GM19468 (cell line): Measurements from ENCODE around the gene MAP2K3.
"Not testable (repeated sequence)": the region's sequence is repeated elsewhere in the genome, so short reads cannot be mapped to it uniquely, and the experiment has no call there.

ENCODE experiments used
- ATAC-seq: cut with Tn5 transposase; IDR thresholded peaks from one replicate; pipeline ENCODE4 v1.9.1; 2021; ENCODE audit warnings: mild to moderate bottlenecking, moderate library complexity, moderate number of reproducible peaks; ENCODE audit not compliant: unreplicated experiment; ENCODE audit errors: extremely low read depth

MAP2K3 gene

DNA sequence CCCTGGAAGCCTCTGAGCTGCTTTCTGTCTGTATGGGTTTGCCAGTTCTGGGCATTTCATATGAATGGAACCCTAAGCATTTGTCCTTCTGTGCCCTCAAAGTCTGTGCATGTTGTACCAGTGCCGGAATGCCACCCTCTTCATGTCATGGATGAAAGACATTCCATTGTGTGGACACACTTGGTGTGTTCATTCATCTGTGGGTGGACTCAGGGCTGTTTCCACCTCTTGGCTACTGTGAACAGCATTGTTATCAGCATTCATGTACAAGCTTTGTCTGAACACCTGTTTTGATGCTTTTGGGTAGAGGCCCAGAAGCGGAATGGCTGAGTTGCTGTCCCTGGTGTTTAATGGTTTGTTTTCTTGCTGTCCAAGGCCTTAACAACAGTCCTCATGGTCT is 61.6 kb downstream of the MAP2K3 start:
- ATAC-seq = not testable (repeated sequence)

DNA sequence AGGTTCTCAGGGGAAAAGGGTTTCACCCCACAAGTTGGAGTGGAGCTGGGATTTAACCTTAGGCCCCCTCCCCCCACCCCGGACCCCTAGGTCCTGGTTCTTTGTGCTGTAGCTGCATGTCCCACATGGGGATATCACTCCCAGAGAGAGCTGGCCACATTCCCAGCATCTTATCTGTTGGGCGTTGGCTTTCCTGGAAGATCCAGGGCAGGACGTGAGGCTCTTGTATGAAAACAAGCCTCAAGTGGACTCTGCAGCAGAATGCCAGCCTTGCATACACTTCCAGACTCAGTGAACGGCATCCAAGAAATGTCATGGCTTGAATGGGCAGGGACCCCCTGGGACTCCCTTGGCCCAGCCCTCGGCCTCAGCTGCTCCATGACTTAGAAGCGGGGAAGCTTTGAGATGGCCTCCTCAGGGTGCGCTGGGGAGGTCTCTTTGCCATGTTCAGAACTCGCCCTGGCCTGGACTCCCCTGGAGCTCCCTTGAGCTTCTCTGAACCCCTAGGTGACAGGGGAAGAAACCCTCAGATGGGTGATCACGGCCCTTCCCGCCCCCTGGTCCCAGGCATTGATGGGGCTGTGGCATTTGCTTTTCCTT is 62.2 kb downstream of the MAP2K3 start:
- ATAC-seq = not testable (repeated sequence)

DNA sequence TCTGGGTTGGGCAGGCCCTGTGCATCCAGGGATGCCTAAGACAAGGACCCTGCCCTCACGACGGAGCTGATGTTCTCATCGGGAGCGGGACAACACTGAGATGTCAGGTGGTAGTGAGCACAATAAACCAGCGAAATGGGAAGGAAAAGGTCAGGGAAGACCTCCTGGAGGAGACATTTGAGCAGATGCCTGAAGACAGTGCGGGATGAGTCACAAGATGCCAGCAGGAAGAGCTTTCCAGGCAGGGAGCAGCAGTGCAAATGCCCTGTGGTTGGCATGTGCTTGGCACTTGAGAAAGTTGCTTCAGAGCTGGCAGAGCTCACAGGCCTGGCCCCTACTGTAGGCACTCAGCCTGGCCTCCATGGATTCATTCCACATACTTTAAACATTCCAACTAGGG is 63.1 kb downstream of the MAP2K3 start:
- ATAC-seq = not testable (repeated sequence)

DNA sequence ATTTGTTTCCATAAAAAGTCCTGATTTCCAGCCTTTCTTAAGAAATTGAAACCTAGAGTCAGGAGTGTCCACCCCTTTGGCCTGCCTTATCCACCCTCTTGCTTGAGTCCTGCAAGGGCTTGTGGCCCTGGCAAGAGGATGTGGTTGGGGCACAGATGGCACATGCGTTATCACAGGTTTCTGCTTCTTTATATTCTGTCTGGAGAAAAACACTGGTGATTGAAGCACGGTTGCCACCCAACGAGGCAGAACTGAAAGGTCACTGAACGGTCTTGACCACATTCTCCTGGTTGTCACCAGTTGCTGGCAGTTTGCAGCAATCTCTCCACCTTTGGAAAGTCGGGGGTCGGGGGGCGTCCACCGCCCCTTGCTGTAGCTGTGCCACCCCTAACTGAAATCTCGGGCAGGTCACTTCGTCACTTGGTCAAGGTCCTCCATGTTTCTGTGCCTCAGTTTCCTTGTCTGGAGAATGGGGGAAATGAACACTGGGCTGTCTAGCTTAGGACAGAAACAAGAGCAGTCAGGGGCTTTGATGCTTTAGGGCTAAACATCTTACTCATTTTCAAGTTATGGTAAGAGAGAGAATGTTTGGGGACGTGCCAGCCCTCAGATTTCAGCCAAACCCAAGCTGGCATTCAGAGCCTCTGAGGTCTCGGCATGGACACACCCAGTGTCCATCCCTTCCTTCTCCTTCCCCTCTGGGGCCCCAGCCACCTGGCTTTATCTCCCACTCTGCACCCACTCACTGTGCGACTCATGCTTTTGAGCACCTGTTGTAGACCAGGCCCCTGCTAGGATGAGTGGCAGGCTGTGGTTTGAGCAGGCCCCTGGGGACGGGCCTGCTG is 63.8 kb downstream of the MAP2K3 start:
- ATAC-seq = not testable (repeated sequence)

DNA sequence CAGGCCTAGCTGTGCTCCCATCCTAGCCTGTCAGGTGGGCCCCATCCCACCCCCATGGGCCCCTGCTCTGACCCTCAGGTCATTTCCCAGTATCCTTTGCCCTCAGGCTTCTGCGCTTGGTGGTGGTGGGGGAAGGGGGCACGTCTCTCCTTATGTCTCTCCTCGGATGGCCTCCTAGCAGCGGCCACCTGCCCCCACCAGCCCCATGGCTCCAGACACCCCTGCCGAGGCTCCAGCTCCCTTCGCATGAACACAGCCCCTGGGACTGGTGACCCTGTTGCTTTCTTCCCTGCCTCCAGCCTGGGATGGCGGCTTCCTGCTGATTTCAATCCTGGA is 64.4 kb downstream of the MAP2K3 start:
- ATAC-seq = not testable (repeated sequence)

DNA sequence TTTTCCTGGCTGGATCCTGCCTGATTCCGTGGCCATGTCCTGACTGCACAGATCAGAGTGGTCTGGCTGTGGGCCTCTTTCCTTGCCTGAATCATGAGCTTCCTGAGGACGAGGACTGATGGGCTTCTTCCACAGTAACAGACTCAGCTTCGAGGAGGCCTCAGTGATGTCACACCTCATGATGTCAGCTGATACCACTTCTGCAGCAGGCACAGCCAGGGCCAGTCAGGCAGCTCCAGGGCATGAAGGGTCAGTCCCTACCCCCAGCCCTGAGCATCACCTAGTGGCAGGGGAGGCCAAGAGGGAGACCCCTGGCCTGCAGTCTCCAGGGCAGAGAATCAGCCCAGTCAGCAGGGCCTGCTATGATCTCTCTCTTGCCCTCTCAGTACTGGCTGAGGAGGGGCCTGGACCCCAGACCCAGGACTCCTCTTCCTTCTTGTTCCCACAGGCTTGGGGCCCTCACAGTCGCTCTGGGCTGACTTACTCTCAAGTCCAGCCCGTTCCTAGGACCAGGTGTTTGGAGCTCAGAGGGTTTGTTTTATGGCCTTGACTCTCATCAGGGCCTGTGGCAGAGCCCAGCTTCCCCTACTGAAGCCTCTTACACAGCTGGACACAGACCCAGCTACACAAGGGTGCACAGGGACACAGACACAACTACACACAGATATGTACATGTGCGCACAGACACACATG is 65.0 kb downstream of the MAP2K3 start:
- not testable (repeated sequence) for ATAC-seq

DNA sequence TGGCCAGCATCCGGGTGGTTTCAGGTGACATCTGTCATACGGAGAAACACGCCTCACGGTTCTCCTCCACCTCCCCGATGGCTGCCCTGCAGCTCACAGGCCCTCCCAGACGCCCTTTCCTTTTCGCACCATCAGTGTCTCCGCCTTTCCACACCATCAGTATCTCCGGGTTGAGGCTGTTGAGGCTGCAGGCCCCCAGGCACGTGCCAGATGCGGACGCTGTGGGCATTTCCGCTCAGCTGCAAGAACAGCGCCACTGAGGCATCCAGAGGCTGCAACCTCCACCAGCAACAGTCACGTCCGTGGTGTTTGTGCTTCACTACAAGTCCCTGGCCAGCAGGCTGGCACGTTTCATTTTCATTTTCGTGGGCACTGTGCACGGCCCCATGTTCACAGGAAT is 66.0 kb downstream of the MAP2K3 start:
- not testable (repeated sequence) for ATAC-seq

DNA sequence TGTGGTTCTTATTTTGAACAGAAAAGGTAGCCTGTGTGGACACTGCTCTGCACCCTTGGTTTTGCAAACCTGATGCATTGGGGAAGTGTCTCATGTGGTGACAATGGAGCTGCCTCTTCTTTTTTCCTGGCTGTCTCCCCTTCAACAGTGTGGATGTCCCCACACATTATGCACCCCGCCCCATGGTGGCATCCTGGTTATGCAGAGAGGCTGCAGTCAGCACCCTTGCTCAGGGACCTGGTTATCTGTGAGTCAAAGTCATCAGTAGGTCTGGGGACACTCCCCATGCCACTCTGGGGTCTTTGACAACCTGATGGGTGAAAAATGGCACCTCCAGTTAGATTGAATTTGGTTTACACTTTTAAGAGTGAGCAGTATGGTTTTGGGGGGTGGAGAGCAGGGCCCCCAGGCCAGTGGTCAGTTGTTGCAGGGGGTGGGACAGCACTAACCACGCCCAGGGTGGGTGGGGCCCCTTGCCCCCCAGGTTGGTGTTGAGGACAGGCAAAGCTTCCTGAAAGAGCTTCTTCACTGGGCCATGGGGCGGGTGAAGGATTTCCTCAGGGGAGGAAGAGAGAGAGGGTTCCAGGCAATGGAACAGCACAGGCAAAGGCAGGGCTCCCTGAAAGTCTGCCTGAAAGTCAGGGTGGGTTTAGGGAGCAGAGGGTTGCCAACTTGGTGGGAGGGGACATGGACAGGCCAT is 67.0 kb downstream of the MAP2K3 start:
- no peak for ATAC-seq

DNA sequence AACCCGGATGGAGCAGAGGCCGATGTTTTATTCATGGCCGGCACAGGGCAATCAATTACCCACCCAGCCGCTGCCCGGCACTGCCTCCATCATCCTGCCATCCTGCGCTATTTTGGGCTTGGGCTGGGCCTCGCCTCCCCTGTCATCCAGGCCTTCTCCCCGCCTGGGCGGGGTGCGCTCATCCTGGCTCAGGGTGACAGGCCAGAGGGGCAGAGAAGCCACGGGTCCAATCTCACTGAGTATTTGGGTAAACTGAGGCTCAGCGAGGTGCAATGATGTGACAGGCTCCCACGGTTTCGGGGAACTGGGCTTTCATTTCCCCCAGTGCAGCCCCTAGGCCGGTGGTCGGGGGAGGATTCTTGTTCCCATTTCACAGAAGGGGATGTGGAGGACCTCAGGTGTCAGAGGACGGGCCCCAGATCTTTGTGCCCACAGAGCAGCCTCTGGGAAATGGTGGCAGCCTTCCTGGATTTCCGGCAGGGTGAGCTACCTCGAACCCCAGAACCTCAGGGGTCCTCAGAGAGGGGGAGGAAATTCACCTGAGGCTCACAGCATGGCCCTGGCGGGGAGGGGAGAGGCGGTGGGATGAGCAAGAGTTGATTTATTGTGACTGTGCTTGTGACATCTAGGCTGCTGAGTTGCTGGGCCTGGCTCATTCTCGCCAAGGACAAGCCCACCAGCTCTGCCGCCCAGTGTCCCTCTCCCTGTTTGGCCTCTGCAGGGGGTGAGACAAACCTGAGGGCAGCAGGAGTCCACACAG is 67.9 kb downstream of the MAP2K3 start:
- no peak for ATAC-seq

DNA sequence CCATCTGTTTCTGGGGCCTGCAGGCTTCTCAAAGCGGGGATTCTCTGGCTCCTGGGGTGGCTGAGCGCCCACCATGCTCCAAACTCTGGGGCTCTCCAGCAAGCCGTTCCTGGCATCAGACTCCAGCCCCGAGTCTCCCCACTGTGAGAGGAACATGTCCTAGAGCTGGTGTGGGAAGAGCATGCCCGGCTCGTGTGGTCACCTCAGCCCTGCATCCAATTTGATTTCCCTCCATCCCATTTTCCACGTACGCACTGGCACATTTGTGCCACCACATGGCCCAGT is 68.4 kb downstream of the MAP2K3 start:
- ATAC-seq = no peak

DNA sequence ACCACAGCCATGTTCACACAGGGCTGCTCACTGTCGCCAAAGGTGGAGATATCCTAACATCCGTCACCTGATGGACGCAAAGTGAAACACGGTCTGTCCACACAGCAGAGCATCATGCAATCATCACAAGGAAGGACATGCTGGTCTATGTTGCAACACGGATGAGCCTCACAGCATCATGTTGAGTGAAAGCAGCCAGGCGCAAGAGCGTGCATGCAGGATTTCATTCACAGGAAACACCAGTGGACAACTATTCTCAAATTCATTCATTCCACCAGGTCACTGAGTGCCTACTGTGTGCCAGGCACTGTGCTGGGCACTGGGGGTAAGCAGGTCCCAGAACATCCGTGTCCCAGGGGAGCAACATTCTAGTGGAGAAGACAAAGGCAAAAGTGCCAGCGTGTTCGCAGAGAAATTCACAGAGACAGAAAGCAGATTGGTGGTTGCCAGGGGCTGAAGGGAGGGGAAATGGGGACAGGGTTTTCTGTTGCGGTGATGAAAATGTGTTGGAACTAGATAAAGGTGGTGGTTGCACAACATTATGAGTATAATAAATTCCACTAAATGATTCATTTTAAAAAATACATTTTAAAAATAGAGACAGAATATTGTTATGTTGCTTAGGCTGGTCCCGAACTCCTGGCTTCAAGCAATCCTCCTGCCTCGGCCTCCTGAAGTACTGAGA is 69.0 kb downstream of the MAP2K3 start:
- no peak for ATAC-seq

DNA sequence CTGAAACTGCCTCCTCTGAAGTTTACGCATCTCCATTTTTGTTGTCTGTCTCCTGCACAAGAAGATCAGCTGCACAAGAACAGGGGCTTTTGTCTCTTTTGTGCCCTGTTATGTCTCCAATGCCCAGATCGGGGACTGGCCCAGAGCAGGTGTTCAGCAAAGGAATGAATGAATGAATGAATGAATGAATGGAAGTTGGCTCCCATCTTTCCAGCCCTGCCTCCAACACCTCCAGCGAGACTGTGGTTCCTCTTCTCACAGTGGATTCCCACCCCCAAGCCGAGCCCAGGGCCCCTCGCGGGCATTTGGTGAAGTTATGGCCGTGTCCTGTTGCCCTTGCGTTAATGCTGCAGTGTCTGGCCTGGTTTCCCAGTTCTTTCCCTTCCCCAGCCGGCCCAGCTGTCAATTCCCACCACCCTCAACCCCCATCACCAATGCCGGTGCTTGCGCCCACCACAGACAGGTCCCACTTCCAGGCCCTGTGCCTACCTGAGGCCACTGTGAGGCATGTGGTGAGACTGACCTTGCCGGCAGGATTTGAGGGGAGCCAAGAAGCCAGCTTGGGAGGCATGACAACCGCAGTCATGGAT is 70.4 kb downstream of the MAP2K3 start:
- no peak for ATAC-seq

DNA sequence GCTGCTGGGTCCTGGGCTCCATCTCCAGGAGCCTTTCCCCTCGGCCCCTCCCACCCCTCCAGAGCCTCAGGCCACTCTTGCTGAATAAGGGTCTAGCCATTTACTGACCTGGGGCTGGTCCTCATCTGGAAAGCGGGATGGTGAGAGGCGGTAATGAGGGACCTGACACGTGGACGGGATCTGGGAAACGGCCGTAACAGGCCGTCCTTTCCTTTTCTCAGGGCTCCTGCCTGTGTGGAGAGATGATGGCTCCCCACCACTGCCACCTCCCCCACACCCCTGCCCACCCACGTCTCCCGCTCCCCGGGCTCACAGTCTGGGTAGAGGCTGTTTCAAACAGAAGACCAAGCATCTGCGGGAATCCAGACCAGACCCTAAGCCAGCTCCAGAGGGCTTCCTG is 71.1 kb downstream of the MAP2K3 start:
- no peak for ATAC-seq

DNA sequence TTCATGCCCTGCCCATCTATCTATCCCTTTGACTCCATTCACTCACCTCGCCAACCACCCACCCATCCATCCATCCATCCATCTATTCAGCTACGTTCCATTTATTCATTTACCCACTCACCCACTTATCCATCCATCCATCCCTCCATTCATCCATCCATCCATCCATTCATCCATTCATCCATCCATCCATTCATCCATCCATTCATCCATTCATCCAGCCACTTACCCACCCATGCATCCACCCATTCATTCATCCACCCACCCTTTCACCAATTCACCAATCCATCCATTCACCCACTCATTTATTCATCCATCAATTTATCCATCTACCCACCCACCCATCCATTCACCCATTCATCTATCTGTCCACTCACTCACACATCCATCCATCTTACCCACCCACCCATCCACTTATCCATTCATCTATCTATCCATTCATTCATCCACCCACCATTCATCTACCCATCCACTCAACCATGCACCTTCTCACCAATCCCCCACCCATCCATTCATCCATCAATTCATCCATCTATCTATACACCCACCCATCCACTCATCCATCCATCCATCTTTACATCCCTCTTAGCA is 72.1 kb downstream of the MAP2K3 start:
- no peak for ATAC-seq

DNA sequence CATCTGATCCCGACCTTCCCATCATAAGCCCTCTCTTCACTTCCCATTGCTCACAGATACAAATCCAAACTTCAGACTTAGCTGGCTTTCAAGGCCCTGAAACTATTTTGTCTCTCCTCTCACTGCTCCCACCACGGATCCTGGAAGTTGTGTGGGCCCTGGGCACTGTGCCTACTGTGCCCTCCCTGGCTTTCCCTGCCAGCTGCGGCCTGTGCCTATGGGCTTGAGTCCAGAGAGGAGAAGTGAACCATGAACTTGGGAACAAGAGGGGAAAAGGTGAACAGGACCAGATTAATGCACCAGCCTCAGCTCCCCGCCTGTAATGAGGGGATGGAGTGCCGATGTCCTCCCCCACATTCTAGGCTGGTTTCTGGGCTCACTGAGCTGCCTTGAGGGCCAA is 72.8 kb downstream of the MAP2K3 start:
- no peak for ATAC-seq

DNA sequence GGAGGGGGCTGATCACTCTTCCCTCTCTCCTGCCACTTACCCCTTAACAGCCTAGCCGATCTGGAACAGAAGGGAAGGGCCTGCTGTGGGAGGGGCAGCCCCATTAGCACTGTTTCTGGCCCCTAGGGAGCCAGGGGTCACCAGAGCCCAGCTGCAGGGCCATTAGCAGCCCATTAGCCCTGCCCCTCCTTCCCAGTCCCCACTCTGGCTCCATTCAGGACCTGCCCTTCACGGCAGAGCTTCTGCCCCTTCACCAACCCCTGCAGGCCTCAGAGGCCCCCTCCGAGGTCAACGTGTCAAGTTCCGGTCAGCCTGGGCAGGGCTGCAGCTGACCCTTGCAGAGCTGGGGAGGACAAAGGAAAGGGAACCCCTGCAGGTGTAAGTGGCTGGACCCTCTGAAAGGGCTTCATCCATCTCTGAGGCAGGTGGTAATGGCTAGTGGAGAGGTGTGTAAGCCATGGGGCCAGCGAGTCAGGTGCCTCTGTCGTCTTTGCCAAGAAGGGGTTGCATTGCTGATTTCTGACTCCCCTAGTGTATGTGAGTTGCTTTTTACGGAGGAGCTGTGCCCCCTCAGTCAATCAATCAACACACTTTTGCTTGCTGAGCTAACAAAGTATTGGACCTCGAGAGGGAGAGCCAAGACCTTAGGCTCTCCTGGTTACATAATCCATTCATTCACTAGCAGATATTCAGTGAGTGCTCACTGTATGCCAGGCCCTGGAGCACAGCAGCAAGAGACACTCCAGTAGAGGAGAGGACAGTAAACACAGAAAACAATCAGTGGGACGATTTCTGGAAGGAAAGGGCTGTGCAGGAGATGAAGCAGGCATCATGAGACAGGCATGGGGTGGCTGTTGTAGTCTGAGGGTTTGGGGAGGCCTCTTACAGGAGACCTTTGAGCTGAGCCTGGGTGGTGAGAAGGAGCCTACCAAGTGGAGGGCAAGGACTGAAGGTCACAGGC is 73.5 kb downstream of the MAP2K3 start:
- no peak for ATAC-seq

DNA sequence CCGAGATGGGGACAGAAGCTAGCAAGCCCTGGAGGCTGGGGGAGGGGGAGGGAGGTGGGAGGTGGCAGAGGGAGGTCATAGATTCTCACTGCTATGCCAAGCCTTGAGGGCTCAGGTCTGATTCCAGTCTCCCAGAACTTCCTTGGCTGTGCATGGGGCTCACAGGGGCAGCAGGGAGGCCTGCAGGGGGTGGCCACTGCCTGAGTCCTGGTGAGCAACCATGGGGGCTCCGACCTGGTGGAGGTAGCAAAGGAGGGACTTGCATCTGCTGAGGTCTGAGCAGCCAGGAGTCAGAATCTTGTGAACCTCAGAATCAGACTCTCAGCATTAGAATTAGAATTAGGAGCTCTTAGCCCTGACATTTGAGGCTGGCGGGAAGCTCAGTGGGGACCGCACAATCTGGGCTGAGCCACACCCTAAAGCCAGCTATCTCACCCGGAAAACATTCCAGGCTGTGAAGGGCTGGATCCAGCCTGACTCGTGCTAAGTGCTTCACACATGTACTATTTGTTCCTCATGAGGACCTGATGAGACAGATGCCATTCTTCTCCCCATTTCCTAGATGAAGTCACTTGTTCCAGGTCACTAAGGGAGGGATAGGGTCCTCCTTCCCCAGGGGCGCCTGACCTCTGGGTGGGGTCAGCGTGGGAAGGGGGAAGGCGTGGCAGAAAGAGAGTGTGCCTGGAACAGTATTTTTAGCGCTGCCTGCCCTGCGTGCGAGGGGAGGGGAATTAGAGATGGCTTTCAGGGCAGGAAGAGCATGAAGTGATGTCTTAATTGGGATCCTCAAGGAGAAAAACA is 74.4 kb downstream of the MAP2K3 start:
- no peak for ATAC-seq
